CD4-positive, alpha-beta T cell treated with Interleukin-12 subunit alpha and Interleukin-12 subunit beta, for 1 hour (primary cell): ENCODE results near the gene SEZ6L.

Source experiments
- DNase-seq: peaks from one replicate; pipeline ENCODE4 v3.0.0-alpha.2; 2020

SEZ6L gene

DNA sequence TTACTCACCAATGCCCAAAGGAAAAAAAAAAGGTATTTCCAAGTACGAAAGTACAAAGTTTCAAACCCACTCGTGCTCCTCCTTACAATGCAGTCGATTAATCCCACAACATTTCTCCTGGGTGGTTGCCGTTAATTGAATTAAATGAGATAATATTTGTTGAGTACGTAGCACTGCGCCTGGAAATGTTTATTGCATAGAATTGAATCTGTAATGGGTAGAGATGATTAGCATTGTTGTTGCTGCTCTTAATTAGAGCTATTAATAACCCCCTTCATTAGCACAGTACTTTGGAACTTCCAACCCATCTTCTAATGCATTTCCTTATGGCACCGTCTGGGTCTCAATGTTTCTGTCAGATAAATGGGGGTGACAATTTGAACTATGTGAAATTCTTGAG is 77.3 kb downstream of the SEZ6L start:
- DNase-seq = no peak

GRCh38 chr22:26251869-26252268 is 82.6 kb downstream of the SEZ6L start:
- DNase-seq = no peak

DNA sequence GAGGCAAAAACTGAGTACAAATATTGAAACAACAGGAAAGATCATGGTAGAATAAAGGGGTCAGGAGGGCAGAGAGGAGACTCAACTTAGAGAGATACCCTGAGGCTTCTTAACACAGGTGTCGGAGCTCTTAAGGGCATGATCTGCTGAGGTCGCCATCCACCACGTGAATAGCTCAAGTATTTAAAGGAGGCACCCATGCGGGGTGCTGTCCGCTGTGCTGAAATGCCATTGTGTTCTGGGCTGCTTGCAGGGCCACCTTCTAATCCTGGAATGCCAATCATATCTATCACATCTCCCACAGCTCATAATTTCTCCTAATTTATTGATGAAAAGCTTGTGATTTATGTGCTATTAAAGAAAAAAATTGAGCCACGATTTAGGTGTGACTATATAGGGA is 90.2 kb downstream of the SEZ6L start:
- no peak for DNase-seq

DNA sequence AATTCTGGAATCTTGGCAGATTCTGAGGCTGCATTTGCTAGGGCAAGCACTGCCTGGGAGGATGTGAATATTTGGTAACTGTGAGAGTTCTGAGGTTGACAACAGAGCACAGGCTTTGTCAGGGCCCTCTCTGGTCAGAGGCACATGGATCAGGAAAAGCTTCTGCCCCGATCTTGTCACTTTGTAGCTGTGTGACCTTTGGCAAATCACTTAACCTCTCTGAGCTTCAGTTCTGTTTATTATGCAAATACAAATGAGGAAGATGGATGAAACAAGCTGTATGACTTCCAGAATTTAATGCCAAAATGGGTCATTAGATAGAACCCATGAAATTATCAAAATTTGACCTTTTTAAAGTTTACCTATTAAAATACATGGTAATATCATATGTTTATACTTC is 94.9 kb downstream of the SEZ6L start:
- no peak for DNase-seq

GRCh38 chr22:26265281-26265680 is 96.0 kb downstream of the SEZ6L start:
- DNase-seq = no peak

DNA sequence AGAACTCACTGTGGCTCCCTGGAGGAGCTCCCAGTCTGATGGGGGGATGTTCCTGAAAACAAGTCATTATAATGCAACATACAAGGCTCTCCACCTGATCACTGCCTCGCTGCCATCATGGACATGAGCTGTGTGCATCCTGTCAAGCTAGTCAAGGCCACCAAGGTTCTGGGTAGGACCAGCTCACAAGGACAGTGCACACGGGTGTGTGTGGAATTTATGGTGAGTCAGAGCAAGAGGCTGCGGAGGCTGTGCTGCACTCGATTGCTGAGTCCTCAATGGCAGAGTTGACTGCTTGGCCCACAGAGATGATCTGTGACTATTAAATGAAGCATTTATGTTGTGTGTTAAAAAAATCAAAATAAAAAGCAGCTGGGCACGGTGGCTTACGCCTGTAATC is 96.6 kb downstream of the SEZ6L start:
- no peak for DNase-seq

DNA sequence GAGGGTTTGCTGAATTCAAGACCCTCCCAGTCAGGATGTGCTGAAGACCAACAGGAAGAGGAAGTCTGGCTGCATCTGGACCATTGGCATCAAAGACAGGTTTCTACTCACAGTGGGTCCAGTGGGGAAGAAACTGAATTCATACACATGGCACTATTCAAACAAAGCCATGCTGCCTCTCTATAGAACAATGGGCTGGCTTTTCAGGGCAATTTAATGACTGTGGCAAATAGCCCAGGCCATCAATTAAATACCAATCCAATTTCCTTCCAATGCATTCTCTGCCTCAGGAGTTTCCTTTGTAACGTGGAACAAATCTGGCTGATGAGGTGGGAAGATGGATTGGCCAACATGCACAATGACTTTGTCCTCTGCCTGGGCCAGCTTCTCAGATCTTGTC is 98.6 kb downstream of the SEZ6L start:
- no peak for DNase-seq

DNA sequence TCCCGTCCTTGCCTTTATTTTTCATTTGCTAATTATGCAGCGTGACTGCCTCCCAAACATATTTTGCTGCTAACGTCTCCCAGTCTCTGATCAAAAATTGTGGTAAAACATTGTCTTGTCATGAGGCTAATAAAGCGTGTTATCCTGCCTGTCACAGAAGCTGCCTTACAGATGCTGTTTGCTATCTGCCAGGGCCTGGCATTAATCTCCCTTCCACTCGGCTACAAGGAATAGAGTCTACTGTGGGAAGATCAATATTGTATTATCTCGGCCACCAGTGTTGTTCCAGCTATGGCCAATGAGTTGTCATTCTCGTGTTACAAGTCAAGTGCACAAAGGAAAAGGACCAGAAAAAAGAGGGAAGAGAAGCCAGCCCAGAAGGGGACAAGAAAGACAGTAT is 100.3 kb downstream of the SEZ6L start:
- DNase-seq = no peak

DNA sequence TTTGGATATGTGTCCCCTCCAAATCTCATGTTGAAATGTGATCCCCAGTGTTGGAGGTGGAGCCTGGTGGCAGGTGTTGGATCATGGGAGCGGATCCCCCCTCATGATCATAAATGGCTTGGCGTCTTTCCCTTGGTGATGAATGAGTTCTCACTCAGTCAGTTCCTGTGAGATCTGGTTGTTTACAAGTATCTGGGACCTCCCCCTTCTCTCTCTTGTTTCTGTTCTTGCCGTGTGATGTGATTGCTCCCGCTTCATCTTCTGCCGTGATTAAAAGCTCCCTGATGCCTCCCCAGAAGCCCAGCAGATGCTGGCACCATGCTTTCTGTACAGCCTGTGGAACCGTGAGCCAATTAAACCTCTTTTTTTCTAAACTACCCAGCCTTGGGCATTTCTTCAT is 102.2 kb downstream of the SEZ6L start:
- DNase-seq = no peak

GRCh38 chr22:26273011-26273675 is 103.9 kb downstream of the SEZ6L start:
- DNase-seq = no peak

- no peak for DNase-seq
Observed at GRCh38 chr22:26276529-26277160, 107.4 kb downstream of the SEZ6L start.

GRCh38 chr22:26281941-26282340 is 112.7 kb downstream of the SEZ6L start:
- DNase-seq = no peak

DNA sequence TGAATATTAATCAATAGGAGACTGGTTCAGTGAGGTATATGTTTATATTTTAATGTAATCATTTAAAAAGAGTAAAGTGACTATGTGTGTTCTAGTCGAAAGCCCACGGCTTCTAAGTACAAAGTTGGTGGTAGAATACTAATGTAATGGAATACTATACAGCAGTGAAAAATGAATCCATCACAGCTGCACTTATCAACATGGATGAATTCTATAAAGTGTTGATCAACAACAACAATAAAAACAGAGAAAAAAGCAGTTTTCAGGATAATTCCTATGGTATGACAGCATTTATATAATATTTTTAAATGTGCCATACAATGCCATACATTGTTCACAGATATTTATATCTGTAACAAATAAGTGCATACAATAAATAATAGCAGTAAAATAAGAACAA is 114.1 kb downstream of the SEZ6L start:
- no peak for DNase-seq

DNA sequence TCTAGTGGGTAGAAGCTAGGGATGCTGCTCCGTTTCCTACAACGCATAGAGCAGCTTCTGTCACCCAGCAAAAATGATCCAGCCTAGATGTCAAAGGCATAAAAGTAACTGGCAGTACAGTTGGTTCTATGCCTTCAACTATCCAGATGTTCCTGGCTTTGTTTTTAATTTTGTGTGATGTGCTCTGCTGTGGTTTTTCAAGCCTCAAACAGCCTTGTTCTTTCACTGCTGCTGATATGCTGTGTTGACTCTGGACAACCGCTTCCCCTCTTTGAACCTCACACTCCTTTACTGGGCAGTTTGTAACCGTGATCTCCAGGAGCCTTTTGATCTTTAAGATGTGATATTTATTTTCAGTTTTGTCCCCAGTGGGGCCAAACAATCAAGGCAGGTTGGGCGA is 116.4 kb downstream of the SEZ6L start:
- DNase-seq = no peak

- no peak for DNase-seq
Observed at GRCh38 chr22:26286091-26286820, 117.0 kb downstream of the SEZ6L start.

DNA sequence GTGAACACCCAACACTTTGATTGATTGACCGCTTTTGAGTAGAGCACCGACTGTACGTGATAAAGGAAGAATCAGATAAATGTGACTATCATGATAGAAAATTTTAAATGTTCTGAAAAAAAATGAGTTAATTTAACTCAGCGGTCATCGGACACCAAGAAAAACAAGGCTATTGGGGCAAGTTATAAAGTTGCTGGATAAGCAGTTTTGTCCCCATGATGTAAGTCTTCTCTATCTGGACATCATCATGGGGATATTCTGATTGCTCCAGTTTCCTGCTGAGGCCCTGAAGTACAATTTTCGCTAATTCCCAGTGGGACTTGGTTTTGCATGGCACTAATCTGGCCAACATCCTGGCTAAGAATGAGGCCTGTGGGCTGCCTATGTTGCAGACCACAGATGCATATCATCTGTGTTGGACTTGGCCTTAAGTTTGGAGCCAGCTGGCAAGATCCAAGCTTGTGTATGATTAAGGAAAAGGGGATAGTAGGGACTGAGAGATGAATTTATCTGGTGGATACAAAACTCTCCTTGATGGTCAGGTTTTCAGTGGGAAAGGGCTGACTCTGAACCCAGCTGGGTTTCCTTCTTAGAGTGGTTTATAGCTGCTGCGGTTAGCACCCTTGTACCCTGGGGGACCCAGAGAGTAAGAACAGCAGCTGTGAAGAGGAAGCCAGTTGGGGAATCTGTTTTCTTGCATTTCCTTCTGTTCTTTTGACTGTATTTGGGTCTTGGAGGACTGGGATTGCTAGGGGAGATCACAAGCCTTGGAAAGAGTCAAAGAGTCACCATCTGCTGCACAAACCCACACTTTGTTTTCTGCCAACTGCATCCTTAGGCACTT is 118.3 kb downstream of the SEZ6L start:
- DNase-seq = no peak

- no peak for DNase-seq
Observed at GRCh38 chr22:26289611-26290101, 120.4 kb downstream of the SEZ6L start.

DNA sequence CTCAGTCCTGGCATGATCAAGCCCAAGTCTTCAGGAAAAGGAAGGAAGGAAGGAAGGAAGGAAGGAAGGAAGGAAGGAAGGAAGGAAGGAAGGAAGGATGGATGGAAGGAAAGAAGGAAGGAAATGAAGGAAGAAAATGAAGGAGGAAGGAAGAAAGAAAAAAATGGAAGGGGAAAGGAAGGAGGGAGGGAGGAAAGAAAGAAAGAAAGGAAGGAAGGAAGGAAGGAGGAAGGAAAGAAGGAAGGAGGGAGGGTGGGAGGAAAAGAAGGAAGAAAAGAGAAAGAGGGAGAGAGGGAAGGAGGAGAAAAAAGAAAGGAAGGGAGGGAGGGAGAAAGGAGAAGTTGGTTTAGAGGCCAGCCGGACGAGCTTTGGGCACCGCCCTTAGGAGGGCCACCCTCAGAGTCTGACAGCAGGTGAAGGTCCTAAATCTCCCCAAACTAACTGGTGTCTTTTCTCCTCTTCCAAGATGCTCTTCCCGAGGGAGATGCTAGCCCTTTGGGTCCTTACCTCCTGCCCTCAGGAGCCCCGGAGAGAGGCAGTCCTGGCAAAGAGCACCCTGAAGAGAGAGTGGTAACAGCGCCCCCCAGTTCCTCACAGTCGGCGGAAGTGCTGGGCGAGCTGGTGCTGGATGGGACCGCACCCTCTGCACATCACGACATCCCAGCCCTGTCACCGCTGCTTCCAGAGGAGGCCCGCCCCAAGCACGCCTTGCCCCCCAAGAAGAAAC is 122.8 kb downstream of the SEZ6L start:
- no peak for DNase-seq

GRCh38 chr22:26292667-26292995 is 123.4 kb downstream of the SEZ6L start:
- no peak for DNase-seq

DNA sequence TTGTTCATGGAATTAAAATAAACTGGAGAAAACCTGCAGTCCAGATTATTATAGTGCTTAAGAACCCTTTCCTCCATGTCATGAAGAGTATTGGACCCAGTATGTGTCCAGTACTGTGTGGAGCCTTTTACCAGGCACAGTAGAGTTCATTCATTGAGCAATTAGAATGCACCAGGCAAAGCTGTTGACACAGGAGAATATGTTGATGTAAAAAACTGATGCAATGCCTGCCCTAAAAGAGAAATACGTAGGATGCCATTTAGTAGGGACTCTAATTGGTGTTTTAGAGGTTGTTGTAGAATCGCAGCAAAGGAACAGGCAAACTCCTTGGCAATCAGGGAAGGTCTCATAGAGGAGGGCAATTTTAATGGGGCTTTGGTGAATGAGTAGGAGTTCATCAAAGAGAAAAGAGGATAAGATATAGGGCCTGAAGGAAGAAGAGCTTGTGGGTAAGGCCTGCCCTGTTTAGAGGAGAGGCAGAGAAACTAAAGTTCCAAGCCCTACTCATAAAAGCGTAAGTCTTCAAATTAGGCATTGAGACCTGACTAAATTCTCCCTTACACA is 126.4 kb downstream of the SEZ6L start:
- no peak for DNase-seq

DNA sequence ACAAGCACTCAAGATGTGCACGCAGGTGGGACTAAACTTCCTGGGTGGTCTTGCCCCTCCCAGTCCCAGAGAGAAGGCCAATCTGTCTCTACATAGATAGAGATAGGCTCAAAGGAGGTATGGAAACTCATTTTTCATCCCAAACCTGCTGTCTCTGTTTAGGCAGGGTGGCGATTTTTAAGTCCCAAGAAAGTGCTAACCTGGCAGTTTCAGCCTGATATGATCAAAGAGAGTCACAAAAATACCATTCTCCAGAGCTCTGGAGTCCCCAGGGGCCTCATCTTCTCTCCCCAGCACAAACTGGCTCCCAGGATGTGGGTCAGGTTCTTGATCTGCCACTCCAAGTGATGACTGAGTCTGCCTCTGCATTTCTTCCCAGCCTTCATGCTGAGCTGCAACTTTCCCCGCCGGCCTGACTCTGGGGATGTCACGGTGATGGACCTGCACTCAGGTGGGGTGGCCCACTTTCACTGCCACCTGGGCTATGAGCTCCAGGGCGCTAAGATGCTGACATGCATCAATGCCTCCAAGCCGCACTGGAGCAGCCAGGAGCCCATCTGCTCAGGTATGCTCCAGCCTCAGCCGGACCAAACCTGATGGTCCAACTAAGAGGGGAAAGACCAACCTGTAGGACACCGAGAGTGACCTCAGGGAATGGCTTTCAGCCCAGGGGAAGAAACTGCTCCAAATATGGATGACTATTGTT is 129.5 kb downstream of the SEZ6L start:
- DNase-seq = no peak

DNA sequence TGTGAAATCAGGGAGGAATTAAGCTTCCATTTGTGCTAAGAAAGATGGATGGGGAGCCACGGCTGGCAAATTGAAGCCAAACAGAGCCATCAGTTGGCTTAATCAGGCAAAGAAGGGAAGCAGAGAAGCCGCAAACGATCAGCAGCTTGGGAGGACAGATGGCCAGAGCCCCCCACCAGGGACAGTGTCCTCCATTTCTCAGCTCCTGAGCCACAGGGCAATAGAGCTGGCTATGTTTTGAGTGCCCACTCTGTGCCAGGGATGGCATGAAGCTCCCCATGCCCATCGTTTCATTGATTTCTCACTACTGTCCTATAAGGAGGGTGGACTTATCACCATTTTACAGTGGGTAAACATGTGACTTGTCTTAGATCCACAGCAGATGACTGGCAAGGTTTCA is 133.5 kb downstream of the SEZ6L start:
- no peak for DNase-seq
